Measurements from ENCODE around the gene FMN2. TPM values are rescaled to one million over a fixed set of nuclear protein-coding genes. Genes with fewer than 3 reads are reported as not detected.

Gene FMN2
- total RNA-seq, 1 donor = 11.2 TPM

GRCh38 chr1:240515505-240515904, 423.8 kb downstream of the FMN2 start:
- H3K4me3 ChIP-seq (ENCODE audit: insufficient read depth, low read length) = no peak overlapping the region
- peak; percentile 69 for DNase-seq (ENCODE audit: insufficient read length, low spot score, missing footprints)
- no peaks in the 10 kb centered on the region for H3K27me3 ChIP-seq (ENCODE audit: insufficient read depth, low read length)
- no peaks in the 10 kb centered on the region for H4K20me1 ChIP-seq (ENCODE audit: insufficient read depth, low read length)
- peaks cover 11% of the 10 kb centered on the region for H3K4me1 ChIP-seq (ENCODE audit: insufficient read depth, low read length)
- no peaks in the 10 kb centered on the region for H3K9me3 ChIP-seq (ENCODE audit: low read depth, low read length)
- TF ChIP-seq, protein P1, sequence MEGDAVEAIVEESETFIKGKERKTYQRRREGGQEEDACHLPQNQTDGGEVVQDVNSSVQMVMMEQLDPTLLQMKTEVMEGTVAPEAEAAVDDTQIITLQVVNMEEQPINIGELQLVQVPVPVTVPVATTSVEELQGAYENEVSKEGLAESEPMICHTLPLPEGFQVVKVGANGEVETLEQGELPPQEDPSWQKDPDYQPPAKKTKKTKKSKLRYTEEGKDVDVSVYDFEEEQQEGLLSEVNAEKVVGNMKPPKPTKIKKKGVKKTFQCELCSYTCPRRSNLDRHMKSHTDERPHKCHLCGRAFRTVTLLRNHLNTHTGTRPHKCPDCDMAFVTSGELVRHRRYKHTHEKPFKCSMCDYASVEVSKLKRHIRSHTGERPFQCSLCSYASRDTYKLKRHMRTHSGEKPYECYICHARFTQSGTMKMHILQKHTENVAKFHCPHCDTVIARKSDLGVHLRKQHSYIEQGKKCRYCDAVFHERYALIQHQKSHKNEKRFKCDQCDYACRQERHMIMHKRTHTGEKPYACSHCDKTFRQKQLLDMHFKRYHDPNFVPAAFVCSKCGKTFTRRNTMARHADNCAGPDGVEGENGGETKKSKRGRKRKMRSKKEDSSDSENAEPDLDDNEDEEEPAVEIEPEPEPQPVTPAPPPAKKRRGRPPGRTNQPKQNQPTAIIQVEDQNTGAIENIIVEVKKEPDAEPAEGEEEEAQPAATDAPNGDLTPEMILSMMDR (IDR thresholded peaks at IDR 0.05; ENCODE audit: extremely low read depth, low read depth, low read length) = no peak
- H3K27ac ChIP-seq (ENCODE audit: low read depth, low read length) = no peak overlapping the region
- no peak overlapping the region for H2AFZ ChIP-seq (ENCODE audit: low read length)
- no peaks in the 10 kb centered on the region for H3K79me2 ChIP-seq (ENCODE audit: insufficient read depth, low read length)
- H3K36me3 ChIP-seq (ENCODE audit: insufficient read depth, low read length) = no peaks in the 10 kb centered on the region
- peak overlapping the region; percentile 28 for H3K4me2 ChIP-seq (ENCODE audit: insufficient read depth, low read length)

DNA sequence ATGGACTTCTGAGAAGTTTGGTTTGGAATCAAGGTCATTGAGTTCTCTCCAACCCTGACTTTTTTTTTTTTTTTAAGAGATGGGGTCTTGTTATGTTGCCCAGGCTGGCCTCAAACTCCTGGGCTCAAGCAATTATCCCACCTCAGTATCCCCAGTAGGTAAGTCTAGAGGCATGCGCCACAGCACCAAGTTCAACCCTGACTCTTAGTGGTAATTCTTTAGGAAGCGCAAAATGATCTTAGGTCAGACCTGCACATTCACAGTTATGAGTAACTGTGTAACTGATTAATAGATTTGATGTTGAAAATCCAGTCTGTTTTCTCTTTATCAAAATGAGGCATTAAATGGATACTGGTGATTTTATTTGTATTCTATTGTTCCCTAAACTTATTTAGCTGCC, 424.4 kb downstream of the FMN2 start:
- Histone ChIP-seq H2AFZ (ENCODE audit: low read length) (no peak overlapping the region), H3K4me1 (ENCODE audit: insufficient read depth, low read length) (peaks cover 11% of the 10 kb centered on the region), H3K4me2 (ENCODE audit: insufficient read depth, low read length) (peak overlapping the region; percentile 28), H3K79me2 (ENCODE audit: insufficient read depth, low read length) (no peaks in the 10 kb centered on the region), H3K27me3 (ENCODE audit: insufficient read depth, low read length) (no peaks in the 10 kb centered on the region), H3K36me3 (ENCODE audit: insufficient read depth, low read length) (no peaks in the 10 kb centered on the region), H4K20me1 (ENCODE audit: insufficient read depth, low read length) (no peaks in the 10 kb centered on the region), H3K9me3 (ENCODE audit: low read depth, low read length) (no peaks in the 10 kb centered on the region), H3K27ac (ENCODE audit: low read depth, low read length) (no peak overlapping the region), H3K4me3 (ENCODE audit: insufficient read depth, low read length) (no peak overlapping the region)
- TF ChIP-seq, protein P1 (IDR thresholded peaks at IDR 0.05; ENCODE audit: extremely low read depth, low read depth, low read length) = no peak
- no peak for DNase-seq (ENCODE audit: insufficient read length, low spot score, missing footprints)

GRCh38 chr1:240517891-240518290, 426.2 kb downstream of the FMN2 start:
- Histone ChIP-seq H3K4me3 (ENCODE audit: insufficient read depth, low read length) (no peak overlapping the region), H3K4me2 (ENCODE audit: insufficient read depth, low read length) (no peak overlapping the region), H3K79me2 (ENCODE audit: insufficient read depth, low read length) (no peaks in the 10 kb centered on the region), H3K9me3 (ENCODE audit: low read depth, low read length) (no peaks in the 10 kb centered on the region), H4K20me1 (ENCODE audit: insufficient read depth, low read length) (no peaks in the 10 kb centered on the region), H3K27ac (ENCODE audit: low read depth, low read length) (no peak overlapping the region), H3K27me3 (ENCODE audit: insufficient read depth, low read length) (no peaks in the 10 kb centered on the region), H2AFZ (ENCODE audit: low read length) (no peak overlapping the region), H3K4me1 (ENCODE audit: insufficient read depth, low read length) (peaks cover 11% of the 10 kb centered on the region), H3K36me3 (ENCODE audit: insufficient read depth, low read length) (no peaks in the 10 kb centered on the region)
- TF ChIP-seq, protein P1 (IDR thresholded peaks at IDR 0.05; ENCODE audit: extremely low read depth, low read depth, low read length) = no peak
- no peak for DNase-seq (ENCODE audit: insufficient read length, low spot score, missing footprints)

GRCh38 chr1:240522122-240522822, 430.6 kb downstream of the FMN2 start:
- Histone ChIP-seq H3K27me3 (ENCODE audit: insufficient read depth, low read length) (no peaks in the 10 kb centered on the region), H3K36me3 (ENCODE audit: insufficient read depth, low read length) (no peaks in the 10 kb centered on the region), H3K4me1 (ENCODE audit: insufficient read depth, low read length) (no peaks in the 10 kb centered on the region), H3K9me3 (ENCODE audit: low read depth, low read length) (no peaks in the 10 kb centered on the region), H3K79me2 (ENCODE audit: insufficient read depth, low read length) (no peaks in the 10 kb centered on the region), H2AFZ (ENCODE audit: low read length) (no peak overlapping the region), H4K20me1 (ENCODE audit: insufficient read depth, low read length) (no peaks in the 10 kb centered on the region), H3K4me2 (ENCODE audit: insufficient read depth, low read length) (no peak overlapping the region), H3K4me3 (ENCODE audit: insufficient read depth, low read length) (no peak overlapping the region), H3K27ac (ENCODE audit: low read depth, low read length) (no peak overlapping the region)
- peak; percentile 42 for DNase-seq (ENCODE audit: insufficient read length, low spot score, missing footprints)
- TF ChIP-seq, protein P1 (IDR thresholded peaks at IDR 0.05; ENCODE audit: extremely low read depth, low read depth, low read length) = no peak
